Astrocyte of the cerebellum (primary cell): ENCODE results near the gene EBPL.

Source experiments
- DNase-seq: peaks from one replicate; pipeline ENCODE4 v3.0.0-alpha.2; 2011; ENCODE audit warnings: low read depth
- H3K4me3 ChIP-seq: 2 replicates; pipeline ENCODE4 v1.5.1; 2011; ENCODE audit warnings: mild to moderate bottlenecking, low read depth, low read length, moderate library complexity
- in situ Hi-C: cut with HindIII; loops from 2 replicates; pipeline ENCODE4 v1.10.0; 2017; ENCODE audit warnings: low sequenced_read_pairs
- TF ChIP-seq, protein P1 (sequence below): IDR thresholded peaks from 2 replicates; pipeline ENCODE4 v1.5.1; 2012; ENCODE audit warnings: low read length, low read depth, moderate library complexity, mild to moderate bottlenecking; ENCODE audit errors: missing control alignments

The EBPL gene

DNA sequence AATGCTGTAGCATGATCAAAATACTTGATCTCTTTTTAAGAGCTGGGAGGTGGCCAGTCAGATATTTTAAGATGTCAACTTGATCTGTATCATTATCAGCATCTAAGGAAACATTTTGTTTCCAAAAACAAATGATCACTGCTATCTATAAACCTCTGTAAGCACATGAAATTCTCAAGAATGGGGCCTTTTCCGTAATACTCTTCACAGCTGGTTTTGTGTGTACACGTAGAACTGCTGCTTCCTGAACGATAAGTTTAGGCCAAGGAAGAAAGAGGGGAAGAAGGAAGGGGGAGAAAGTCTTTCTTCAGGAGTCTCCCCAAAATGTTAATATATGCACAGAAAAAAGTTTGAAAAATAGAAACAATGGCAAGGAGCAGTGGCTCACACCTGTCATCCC lies 37.3 kb downstream of the EBPL start:
- TF ChIP-seq, protein P1, sequence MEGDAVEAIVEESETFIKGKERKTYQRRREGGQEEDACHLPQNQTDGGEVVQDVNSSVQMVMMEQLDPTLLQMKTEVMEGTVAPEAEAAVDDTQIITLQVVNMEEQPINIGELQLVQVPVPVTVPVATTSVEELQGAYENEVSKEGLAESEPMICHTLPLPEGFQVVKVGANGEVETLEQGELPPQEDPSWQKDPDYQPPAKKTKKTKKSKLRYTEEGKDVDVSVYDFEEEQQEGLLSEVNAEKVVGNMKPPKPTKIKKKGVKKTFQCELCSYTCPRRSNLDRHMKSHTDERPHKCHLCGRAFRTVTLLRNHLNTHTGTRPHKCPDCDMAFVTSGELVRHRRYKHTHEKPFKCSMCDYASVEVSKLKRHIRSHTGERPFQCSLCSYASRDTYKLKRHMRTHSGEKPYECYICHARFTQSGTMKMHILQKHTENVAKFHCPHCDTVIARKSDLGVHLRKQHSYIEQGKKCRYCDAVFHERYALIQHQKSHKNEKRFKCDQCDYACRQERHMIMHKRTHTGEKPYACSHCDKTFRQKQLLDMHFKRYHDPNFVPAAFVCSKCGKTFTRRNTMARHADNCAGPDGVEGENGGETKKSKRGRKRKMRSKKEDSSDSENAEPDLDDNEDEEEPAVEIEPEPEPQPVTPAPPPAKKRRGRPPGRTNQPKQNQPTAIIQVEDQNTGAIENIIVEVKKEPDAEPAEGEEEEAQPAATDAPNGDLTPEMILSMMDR: no peak
- in situ Hi-C loops: no loop called here
- H3K4me3 ChIP-seq: no peak overlapping the region
- no peak for DNase-seq

DNA sequence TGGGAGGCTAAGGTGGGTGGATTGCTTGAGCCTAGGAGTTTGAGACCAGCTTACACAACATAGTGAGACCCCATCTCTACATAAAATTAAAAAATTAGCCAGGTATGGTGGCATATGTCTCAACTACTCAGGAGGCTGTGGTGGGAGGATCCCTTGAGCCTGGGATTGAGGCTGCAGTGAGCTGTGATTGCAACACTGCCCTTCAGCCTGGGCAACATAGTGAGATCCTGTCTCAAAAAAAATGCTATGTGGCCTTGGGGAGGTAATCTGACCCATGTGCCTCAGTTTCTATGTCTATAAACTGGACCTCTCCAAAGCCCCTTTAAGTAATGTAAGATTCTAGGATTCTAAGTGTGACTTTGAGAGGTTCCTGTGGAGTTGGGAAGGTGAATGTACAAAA lies 37.8 kb downstream of the EBPL start:
- TF ChIP-seq, protein P1: no peak
- no peak for DNase-seq
- no peak overlapping the region for H3K4me3 ChIP-seq
- in situ Hi-C loops: no loop called here

- DNase-seq: no peak
- TF ChIP-seq, protein P1: peak; percentile 48
- in situ Hi-C loops: no loop called here
- H3K4me3 ChIP-seq: no peak overlapping the region
Observed at GRCh38 chr13:49652355-49653305, 38.7 kb downstream of the EBPL start.

DNA sequence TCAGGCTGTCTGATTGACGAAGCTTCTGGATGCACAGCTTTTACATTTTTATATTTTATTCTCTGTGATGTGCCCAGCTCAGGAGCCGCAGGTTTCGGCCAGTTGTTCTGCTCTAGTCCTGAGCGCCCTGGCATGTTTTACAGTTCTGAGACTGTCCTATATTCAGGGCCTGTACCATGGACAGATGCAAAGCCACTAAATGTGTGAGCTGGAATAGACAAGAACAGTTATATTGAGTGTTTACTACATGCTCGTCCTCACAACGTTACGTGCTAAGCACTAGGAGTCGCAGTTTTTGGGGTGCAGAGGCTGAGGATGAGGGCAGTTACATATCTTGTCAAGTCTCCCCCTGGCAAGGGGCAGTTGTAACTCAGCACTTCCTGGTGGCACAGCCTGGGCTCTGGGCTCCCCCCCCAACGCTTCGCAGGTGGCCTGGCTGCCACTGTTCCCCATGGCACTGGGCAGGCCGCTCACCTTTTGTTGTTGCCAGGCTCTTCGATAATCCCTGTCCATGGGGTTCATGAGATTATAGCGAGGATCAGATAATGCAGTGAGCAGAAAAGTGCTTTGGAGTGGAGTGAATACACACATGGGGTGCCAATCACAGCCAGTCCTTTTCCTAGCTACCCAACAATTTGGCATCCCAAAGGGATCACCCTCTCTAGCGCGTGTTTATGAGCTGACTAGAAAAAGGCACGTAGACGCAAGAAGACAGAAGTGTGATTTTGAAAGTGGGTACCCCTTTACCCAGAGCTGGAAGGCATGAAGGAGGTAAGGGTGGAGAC lies 39.5 kb downstream of the EBPL start:
- TF ChIP-seq, protein P1: no peak
- in situ Hi-C loops: no loop called here

GRCh38 chr13:49649963-49650312 lies 41.3 kb downstream of the EBPL start:
- in situ Hi-C loops: no loop called here
- TF ChIP-seq, protein P1: no peak
- no peak for DNase-seq
- H3K4me3 ChIP-seq: no peak overlapping the region

More for the DNA sequence above, 39.5 kb downstream of the EBPL start:
- no peak overlapping the region for H3K4me3 ChIP-seq
- no peak for DNase-seq

DNA sequence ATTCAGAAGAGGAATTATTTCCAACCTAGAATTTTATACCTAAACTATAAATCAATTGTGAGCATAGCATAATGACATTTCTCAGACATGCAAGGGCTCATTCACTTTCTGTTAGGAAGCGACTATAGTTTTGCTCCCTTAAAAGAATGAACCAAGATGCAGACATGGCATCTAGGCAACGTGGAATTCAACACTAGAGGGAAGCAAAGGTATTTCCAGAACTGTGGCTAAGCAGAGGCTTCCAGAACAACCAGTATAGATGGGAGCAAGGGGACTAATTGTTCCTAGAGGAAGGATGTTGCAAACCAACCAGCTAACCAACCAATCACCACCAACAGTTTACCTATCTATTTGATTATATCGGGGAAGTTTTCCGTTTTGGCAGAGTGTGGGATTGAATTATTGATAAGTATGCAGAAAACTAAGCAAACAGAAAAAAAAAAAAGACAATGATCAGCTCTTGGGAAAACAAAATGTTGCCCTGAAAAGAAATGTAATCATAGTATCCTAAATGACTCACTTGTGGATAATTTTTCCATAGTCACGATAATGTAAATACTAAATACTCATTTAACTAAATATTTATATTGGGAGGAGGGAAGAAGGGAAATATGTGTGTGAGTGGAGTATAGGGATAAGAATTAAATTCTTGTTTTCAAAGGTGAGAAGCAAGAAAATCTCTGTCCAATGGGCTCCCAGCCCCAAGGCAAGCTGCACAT lies 41.9 kb downstream of the EBPL start:
- H3K4me3 ChIP-seq: no peak overlapping the region
- no peak for DNase-seq
- TF ChIP-seq, protein P1: peak; percentile 61
- in situ Hi-C loops: no loop called here
